Endothelial cell (in vitro differentiated cells): ENCODE results near the gene HOXA3. TPM values are rescaled to one million over a fixed set of nuclear protein-coding genes. Genes with fewer than 3 reads are reported as not detected.
A peak's percentile ranks its signal among the peaks of the same experiment; 100 is the strongest.

ENCODE experiments used
- DNase-seq: peaks from one replicate; pipeline ENCODE4 v3.0.0; 2021; ENCODE audit warnings: low spot score
- H3K27ac Mint-ChIP-seq: one replicate; pipeline ENCODE4 v1.8.0; 2021; ENCODE audit warnings: mixed read lengths, inconsistent platforms; ENCODE audit not compliant: unreplicated experiment
- H3K27me3 Mint-ChIP-seq: one replicate; pipeline ENCODE4 v1.8.0; 2021; ENCODE audit warnings: mild to moderate bottlenecking, moderate library complexity, mixed read lengths, inconsistent platforms; ENCODE audit not compliant: unreplicated experiment
- H3K36me3 Mint-ChIP-seq: one replicate; pipeline ENCODE4 v1.8.0; 2021; ENCODE audit warnings: mild to moderate bottlenecking, low read depth, mixed read lengths, inconsistent platforms; ENCODE audit not compliant: unreplicated experiment
- H3K4me1 Mint-ChIP-seq: one replicate; pipeline ENCODE4 v1.8.0; 2021; ENCODE audit warnings: mild to moderate bottlenecking, mixed read lengths, inconsistent platforms; ENCODE audit not compliant: unreplicated experiment
- H3K4me3 Mint-ChIP-seq: one replicate; pipeline ENCODE4 v1.8.0; 2021; ENCODE audit warnings: mild to moderate bottlenecking, mixed read lengths, inconsistent platforms; ENCODE audit not compliant: unreplicated experiment
- H3K9me3 Mint-ChIP-seq: one replicate; pipeline ENCODE4 v1.8.0; 2021; ENCODE audit warnings: mixed read lengths, inconsistent platforms; ENCODE audit not compliant: unreplicated experiment
- CTCF ChIP-seq: fragments of 200-600 bp; sonication (generic); IDR thresholded peaks from one replicate; pipeline ENCODE4 v1.5.0; 2021; ENCODE audit warnings: antibody characterized with exemption; ENCODE audit not compliant: unreplicated experiment
- total RNA-seq: library from RNA; stranded (reverse); fragmentation: NEBNext Ultra II Directional; extraction: Animal tissue kit (Norgen Biotek cat#: 25700); gene quantifications from one replicate; pipeline ENCODE4 v1.2.1, GENCODE V29; 2021; ENCODE audit not compliant: unreplicated experiment

The HOXA3 gene
- total RNA-seq, 1 donor from 2014 or later: 0.13 TPM

- TF ChIP-seq CTCF: no peak
- no peak overlapping the region for H3K27ac Mint-ChIP-seq
- H3K4me1 Mint-ChIP-seq: peaks cover 24% of the 10 kb centered on the region
- H3K4me3 Mint-ChIP-seq: peak overlapping the region; percentile 58
- H3K27me3 Mint-ChIP-seq: peaks cover 46% of the 10 kb centered on the region
- peaks cover 8% of the 10 kb centered on the region for H3K36me3 Mint-ChIP-seq
- no peak for DNase-seq
- H3K9me3 Mint-ChIP-seq: no peaks in the 10 kb centered on the region
Observed at GRCh38 chr7:27145914-27146412, 6.4 kb downstream of the HOXA3 start.

- no peaks in the 10 kb centered on the region for H3K9me3 Mint-ChIP-seq
- peak overlapping the region; percentile 37 for H3K4me3 Mint-ChIP-seq
- TF ChIP-seq CTCF: no peak
- peaks cover 44% of the 10 kb centered on the region for H3K27me3 Mint-ChIP-seq
- DNase-seq: no peak
- H3K4me1 Mint-ChIP-seq: peaks cover 23% of the 10 kb centered on the region
- H3K27ac Mint-ChIP-seq: no peak overlapping the region
- peaks cover 8% of the 10 kb centered on the region for H3K36me3 Mint-ChIP-seq
Observed at GRCh38 chr7:27145165-27145913, 7.0 kb downstream of the HOXA3 start.

GRCh38 chr7:27144781-27145164 lies 7.6 kb downstream of the HOXA3 start:
- peak overlapping the region; percentile 37 for H3K4me3 Mint-ChIP-seq
- peaks cover 8% of the 10 kb centered on the region for H3K36me3 Mint-ChIP-seq
- no peaks in the 10 kb centered on the region for H3K9me3 Mint-ChIP-seq
- TF ChIP-seq CTCF: no peak
- DNase-seq: no peak
- H3K4me1 Mint-ChIP-seq: peaks cover 24% of the 10 kb centered on the region
- no peak overlapping the region for H3K27ac Mint-ChIP-seq
- H3K27me3 Mint-ChIP-seq: peaks cover 41% of the 10 kb centered on the region

- TF ChIP-seq CTCF: no peak
- no peak overlapping the region for H3K27ac Mint-ChIP-seq
- DNase-seq: no peak
- peaks cover 42% of the 10 kb centered on the region for H3K27me3 Mint-ChIP-seq
- peaks cover 8% of the 10 kb centered on the region for H3K36me3 Mint-ChIP-seq
- no peaks in the 10 kb centered on the region for H3K9me3 Mint-ChIP-seq
- peaks cover 25% of the 10 kb centered on the region for H3K4me1 Mint-ChIP-seq
- no peak overlapping the region for H3K4me3 Mint-ChIP-seq
Observed at GRCh38 chr7:27143950-27144780, 8.2 kb downstream of the HOXA3 start.
